GM12892 (cell line): ENCODE results near the gene KRT17.
"Not testable (repeated sequence)": the region's sequence is repeated elsewhere in the genome, so short reads cannot be mapped to it uniquely, and the experiment has no call there.

Experiments
- POLR2A ChIP-seq: IDR thresholded peaks from 2 replicates; pipeline ENCODE4 v1.6.1; 2011; ENCODE audit warnings: low read depth, low read length, control low read depth
- POLR2AphosphoS5 ChIP-seq: IDR thresholded peaks from 2 replicates; pipeline ENCODE4 v1.6.1; 2011; ENCODE audit warnings: low read depth, low read length, control low read depth

DNA sequence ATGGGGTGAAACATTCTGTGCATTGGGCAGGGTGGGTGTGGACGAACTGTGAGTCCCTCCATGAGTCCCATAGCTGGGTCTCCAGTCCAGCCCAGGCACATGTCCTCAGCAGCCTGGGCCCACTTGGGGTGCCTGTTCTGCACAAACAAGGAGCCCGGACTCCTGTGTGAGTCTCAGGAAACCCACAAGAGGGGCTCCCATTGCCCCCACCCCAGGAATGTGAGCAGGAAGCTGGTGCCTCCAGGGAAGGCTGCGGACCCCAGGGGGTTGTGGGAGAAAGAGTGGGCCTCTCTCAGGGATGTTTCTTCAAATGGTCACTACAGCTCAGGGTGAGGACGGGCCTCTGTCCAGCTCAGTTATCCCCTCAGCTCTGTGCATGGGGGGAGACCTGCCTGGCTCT lies 7.9 kb downstream of the KRT17 start:
- TF ChIP-seq POLR2A, POLR2AphosphoS5: not testable (repeated sequence)
